Erythroblast (primary cell): ENCODE measurements around the gene LRP5.

Source experiments
- GATA1 ChIP-seq: IDR thresholded peaks from 2 replicates; pipeline ENCODE4 v1.6.1; 2011; ENCODE audit warnings: low read depth, mild to moderate bottlenecking, control low read depth, low read length, moderate library complexity
- POLR2A ChIP-seq: IDR thresholded peaks from 2 replicates; pipeline ENCODE4 v1.6.1; 2011; ENCODE audit warnings: mild to moderate bottlenecking, low read length

DNA sequence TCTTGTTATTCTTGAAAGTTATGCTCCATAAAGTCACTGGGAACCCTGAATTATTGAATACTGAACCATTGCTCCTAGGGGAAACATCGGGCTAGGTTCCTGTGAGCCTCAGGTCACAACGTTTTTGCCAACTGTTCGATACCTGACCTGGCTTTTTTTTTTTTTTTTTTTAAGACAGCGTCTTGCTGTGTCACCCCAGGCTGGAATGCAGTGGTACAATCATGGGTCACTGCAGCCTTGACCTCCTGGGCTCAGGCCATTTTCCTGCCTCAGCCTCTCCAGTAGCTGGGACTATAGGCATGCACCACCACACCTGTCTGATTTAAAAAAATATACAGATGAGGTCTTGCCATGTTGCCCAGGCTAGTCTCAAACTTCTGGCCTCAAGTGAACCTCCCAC lies 22.5 kb downstream of the LRP5 start:
- no peak for TF ChIP-seq POLR2A
- TF ChIP-seq GATA1 = no peak
